B cell (primary cell): Measurements from ENCODE around the gene CH25H.

ENCODE experiments used
- CTCF ChIP-seq: fragments of 200-600 bp; IDR thresholded peaks from one replicate; pipeline ENCODE4 v1.8.0; 2022; ENCODE audit warnings: antibody characterized with exemption, mild to moderate bottlenecking
- EZH2 ChIP-seq: IDR thresholded peaks from 2 replicates; pipeline ENCODE4 v1.6.1; 2012; ENCODE audit warnings: borderline replicate concordance, low read depth, mild to moderate bottlenecking, moderate library complexity, low read length; ENCODE audit not compliant: insufficient read depth, poor library complexity, severe bottlenecking

GRCh38 chr10:89207181-89207800, at the start of gene CH25H:
- no peak for TF ChIP-seq CTCF
- no peak for TF ChIP-seq EZH2
